Ecto neural progenitor cell (in vitro differentiated cells): ENCODE measurements around the gene KCNAB2.
A peak's percentile ranks its signal among the peaks of the same experiment; 100 is the strongest.

Source experiments
- DNase-seq: peaks from one replicate; pipeline ENCODE4 v3.0.0-alpha.2; 2018; ENCODE audit warnings: low spot score

Gene KCNAB2

DNA sequence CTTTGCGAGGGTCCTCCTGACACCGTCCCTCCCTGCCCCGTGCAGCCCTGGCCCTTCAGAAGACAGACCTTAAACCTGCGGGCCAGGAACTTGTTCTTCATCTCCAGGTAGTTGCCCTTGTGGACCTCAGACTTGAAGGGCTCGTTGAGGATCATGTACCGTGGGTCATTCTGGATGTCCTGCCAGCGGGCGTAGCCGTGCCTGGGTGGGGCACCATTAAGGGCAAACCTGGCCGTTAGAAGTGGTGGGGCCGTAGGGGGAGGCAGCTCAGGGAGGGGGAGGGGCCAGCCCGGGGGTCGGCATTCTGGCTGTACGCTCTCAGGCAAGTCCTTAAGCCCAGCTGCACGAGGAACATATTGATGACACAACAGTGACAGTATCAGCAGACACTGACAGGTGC, 64.6 kb downstream of the KCNAB2 start:
- no peak for DNase-seq

DNA sequence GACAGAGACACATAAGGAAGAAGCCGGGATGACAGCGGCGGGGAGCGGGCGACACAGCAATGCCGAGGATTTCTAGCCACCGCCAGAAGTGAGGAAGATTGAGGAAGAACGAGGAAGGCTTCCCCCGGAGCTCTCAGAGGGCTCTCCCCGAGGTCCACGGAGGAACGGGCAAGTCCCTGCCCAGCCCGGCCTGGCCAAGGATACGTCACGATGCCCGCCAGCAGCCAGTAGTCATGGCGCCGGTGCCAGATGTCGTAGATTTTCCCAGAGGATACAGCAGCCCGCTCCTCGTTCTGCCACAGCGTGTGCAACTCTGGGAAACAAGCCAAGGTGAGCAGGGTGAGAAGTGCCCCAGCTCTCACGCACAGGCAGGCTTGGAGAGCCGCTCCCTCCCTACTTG, 65.9 kb downstream of the KCNAB2 start:
- no peak for DNase-seq

- DNase-seq: no peak
These were observed 66.5 kb downstream of the KCNAB2 start for GRCh38 chr1:6111991-6112689.

DNA sequence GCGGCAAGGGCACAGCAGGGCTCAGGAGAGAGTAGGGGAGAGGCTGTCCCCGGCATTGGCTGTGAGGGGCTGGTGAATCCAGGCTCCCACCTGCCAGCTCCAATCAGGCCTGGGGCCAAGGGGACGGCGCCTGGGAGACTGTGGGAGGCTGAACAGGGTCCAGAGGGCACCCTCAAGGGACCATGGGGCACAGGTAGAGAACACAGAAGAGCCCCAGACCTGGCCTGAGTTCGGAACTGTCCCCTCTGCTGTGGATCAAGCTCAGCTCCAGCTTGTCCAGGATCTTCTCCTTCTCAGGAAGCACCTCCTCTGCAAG, 67.0 kb downstream of the KCNAB2 start:
- DNase-seq: no peak

DNA sequence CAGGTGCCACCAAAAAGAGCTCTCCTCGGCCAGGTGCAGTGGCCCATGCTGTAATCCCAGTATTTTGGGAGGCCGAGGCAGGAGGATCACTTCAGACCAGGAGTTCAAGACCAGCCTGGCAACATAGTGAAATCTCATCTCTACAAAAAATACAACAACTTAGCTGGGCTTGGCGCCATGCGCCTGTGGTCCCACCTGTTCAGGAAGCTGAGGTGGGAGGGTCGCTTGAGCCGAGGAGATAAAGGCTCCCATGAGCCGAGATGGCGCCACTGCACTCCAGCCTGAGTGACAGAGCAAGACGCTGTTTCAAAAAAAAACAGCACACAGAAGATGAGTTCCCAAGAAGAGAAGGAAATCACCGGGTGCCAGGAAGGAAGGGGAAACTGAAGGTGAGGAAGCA, 67.4 kb downstream of the KCNAB2 start:
- no peak for DNase-seq

- DNase-seq: no peak
These were observed 68.1 kb downstream of the KCNAB2 start for GRCh38 chr1:6113745-6114144.

- DNase-seq: no peak
These were observed 70.4 kb downstream of the KCNAB2 start for GRCh38 chr1:6116137-6116536.

DNA sequence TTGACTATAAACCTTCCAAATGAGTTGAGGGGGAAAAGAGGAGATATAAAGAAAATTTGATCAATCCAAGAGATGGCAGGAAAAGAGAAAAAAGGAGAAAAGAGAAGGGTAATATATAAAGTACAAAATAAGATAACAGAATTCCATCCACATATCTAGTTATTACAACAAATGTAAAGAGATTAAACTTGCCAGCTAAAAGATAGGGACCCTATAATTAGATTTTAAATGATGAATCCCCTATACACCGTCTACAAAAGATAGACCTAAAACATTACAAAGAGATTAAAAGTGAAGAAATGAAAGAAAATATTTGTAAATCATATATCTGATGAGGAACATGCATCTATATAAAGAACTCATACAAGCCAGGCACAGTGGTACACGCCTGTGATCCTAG, 71.4 kb downstream of the KCNAB2 start:
- DNase-seq: no peak

DNA sequence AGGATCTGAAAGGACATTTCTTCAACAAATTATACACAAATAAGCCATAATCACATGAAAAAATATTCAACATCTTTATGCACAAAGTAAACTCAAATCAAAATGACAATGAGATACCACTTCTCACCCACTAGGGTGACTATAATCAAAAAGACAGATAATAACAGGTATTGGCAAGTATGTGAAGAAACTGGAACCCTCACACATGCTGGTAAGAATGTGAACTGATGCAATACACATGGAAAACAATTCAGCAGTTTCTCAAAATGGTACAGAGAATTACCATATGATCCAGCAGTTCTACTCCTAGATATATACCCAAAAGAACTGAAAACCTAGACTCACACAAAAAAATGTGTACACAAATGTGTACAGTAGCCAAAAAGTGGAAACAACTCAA, 71.9 kb downstream of the KCNAB2 start:
- DNase-seq: no peak

DNA sequence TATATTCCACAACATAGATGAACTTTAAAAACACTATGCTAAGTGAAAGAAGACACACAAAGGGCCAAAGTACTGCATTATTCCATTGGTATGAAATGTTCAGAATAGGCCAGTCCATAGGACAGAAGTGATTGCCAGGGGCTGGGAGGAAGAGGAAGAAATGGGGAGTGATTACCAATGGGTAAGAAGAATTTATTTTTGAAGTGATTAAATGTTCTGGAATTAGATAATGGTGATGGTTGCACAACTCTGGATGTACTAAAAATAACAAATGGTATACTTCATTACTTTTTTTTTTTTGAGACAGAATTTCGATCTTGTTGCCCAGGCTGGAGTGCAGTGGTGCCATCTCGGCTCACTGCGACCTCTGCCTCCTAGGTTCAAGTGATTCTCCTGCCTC, 72.7 kb downstream of the KCNAB2 start:
- DNase-seq: no peak

DNA sequence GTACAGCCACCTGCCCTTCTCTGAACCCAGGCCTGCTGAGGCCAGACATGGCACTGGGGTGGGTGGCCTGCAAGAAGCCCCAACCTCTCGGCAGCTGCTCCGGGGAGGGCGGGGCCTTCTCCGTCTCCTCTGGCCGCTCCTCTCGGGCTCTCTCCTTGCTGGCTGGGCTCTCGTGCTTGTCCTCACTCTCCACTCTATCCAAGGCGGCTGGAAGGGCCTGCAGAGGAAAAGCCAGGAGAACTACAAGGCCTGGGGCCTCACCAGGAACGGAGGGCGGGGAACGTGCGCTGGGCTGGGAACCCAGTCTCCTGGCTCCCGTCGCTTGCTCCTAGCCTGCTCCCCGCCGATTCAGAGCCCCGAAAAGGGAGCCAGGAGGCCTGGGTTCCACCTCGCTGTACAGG, 75.3 kb downstream of the KCNAB2 start:
- DNase-seq: no peak

DNA sequence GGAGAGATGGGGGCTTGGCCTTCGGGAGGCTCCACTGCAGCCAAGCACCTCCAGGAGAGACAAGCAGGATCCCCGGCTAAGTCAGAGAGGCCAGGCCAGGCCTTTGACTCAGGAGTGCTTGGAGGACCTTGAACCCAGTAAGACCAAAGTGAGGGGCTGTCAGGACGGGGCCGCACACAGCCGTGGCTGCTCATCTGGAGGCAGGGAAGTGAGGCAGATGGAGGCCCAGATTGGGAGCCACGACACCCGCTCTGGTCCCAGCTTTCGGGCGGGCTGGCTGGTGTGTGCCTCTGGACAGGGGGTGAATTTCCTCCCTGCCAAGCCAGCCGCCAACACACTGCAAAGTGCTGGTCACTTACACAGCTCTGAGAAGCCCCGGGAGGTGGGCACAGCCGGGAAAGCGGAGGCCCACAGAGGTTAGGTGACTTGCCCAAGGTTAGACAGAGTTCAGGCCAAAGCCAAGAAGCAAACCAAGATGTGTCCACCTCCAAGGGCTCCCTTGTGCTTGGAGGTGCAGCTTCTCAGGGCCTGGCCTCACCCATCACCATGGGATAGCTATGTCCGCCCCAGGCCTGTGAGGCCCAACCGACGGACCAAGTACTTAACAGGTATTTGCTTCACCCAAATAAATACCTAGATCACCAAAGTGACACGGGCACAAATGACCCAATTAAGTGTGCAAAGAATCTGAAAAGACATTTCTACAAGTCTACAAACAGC, 76.1 kb downstream of the KCNAB2 start:
- DNase-seq: no peak

- no peak for DNase-seq
These were observed 77.4 kb downstream of the KCNAB2 start for GRCh38 chr1:6123083-6123482.

GRCh38 chr1:6123816-6124215, 78.1 kb downstream of the KCNAB2 start:
- no peak for DNase-seq

DNA sequence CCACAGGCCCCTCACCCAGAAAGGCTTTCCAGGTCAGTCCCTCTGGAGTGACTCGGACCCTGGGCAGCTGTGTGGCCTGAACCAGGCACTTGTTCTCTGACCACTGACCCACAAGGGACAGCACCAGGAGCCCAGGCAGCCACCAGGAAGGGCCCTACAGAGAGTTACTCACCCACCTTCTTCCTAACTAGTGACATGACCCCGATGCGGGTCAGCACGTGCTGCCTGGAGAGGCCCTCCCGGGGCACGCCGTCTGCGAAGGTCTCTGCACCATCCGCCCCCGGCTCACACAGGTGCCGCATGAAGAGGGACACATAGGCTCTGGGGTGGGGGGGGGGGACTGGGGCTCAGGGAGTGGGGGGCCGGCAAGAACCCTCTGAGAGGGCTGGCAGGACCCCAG, 78.7 kb downstream of the KCNAB2 start:
- DNase-seq: no peak

DNA sequence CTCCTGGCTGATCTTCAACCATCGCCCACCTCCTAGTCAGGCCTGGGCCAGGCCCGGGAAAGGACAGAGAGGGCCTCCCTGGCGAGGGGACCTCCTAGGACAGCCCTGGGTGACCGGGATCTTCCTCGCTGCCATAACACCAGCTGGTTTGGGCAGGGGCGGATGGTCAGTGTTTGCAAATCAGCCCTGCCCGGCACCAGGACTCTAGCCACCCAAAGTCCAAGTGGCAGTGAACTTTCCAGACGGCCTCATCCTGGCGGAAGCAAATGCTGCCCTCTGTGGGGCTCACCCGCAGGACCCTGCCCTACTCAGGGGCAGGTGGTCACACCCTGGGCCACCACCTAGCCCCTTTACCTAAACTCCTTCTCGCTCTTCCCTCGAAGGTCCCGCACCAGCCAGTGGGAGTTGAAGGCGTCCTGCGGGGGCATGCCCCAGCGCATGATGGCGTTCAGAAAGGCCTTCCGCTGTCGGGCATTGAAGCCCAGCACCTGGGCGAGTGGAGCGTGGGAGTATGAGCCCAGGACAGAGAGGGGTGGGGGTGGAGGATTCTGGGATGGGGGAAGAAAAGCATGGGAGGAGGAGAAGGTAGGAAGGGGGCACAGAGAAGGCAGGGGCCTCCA, 79.2 kb downstream of the KCNAB2 start:
- no peak for DNase-seq

GRCh38 chr1:6125366-6125765, 79.7 kb downstream of the KCNAB2 start:
- no peak for DNase-seq

GRCh38 chr1:6126028-6126427, 80.3 kb downstream of the KCNAB2 start:
- no peak for DNase-seq

DNA sequence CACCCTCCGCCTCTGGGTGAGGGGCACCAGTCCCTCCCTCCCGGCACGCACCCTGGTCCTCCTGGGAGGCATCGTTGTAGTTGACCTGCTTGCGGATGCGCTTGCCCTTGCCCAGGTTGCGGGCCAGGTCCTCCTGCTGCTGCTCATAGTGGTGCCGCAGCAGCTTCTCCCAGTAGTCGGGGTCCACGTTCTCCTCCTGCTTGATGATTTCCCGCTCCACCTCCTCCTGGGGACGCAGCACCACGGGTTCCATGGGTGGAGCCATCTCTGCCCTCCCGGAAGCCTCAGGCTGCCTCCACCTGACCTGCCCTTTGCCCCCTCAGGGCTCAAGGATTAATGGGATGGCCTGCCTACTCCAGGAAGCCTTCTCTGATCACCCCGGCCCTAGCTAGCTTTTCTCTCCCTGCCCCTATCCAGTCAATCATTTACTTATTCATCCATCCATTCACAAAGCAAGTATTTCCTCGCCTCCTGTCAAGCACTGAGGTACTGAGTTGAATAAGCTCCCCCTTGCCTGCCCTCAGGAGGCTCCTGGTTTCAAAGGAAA, 80.9 kb downstream of the KCNAB2 start:
- DNase-seq: no peak

DNA sequence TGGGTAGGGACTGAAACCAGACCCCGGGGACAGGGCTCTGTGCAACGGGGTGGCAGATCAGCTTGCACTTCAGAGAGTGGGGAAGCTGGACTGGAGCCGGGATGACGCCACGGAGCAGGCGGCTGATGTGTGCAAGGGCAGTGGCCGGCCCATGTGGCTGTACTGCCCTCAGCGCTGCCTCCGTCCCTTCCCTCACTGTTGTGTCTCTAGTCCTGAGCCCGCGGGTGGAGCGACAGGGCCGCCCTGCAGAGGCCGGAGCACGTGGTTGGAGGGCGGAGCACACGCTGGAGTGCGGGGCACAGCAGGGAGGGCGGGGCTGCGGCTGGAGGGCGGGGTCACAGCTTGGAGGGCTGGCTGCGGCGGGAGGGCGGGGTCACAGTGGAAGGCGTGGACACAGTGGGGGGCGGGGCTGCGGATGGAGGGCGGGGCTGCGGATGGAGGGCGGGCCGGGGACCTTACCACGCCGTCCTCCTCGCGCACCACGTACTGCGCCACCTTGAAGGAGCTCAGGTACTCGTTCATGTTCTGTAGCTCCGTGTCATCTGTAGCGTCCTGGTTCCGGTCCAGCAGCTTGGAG, 82.0 kb downstream of the KCNAB2 start:
- peak; percentile 93 for DNase-seq

- no peak for DNase-seq
These were observed 82.8 kb downstream of the KCNAB2 start for GRCh38 chr1:6128276-6129081.

DNA sequence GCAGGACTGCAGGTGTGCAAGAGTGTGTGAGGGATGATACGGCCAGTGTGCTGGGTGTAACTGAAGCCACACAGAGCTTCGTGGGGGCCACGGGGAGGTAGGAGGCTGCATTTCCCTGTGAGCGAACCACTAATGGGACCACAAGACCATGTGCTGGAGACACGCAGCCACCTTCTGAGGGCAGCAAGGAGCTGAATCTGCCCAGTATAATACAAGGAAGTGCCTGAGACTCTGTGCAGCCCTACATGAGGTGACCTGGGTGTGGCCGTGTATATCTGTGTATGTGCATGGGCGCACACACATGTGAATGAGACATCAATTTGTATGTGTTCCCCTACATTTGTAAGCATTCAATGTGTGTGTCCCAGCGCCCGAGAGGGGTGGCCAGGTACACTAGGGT, 83.6 kb downstream of the KCNAB2 start:
- no peak for DNase-seq
